GM20000 (cell line): ENCODE data around the gene CYB5A.

Experiments
- DNase-seq: peaks from one replicate; pipeline ENCODE4 v3.0.0; 2012; ENCODE audit warnings: low spot score
- TF ChIP-seq, protein P1 (sequence below): IDR thresholded peaks from 2 replicates; pipeline ENCODE4 v1.5.1; 2012; ENCODE audit warnings: mild to moderate bottlenecking, control low read depth; ENCODE audit errors: extremely low read depth, missing control alignments

Gene CYB5A

DNA sequence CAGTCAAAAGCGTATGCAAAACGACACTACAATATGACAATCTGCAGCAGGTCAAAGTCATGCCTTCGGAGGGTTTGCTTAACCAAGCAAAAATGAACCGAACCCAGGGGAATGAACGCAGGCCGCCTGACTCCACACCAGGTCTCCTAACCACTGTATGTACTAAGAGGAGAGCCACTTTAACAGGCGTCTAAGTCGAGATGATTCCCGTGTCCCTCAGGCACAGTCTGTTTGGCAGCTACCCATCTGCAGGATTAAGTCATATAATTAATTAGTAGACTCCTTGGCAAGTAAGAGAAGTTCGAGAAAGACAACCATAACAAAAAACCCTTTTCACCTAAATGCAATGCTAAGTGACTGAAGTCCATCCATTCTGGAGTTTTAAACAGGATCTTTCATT lies 15.2 kb downstream of the CYB5A start:
- TF ChIP-seq, protein P1, sequence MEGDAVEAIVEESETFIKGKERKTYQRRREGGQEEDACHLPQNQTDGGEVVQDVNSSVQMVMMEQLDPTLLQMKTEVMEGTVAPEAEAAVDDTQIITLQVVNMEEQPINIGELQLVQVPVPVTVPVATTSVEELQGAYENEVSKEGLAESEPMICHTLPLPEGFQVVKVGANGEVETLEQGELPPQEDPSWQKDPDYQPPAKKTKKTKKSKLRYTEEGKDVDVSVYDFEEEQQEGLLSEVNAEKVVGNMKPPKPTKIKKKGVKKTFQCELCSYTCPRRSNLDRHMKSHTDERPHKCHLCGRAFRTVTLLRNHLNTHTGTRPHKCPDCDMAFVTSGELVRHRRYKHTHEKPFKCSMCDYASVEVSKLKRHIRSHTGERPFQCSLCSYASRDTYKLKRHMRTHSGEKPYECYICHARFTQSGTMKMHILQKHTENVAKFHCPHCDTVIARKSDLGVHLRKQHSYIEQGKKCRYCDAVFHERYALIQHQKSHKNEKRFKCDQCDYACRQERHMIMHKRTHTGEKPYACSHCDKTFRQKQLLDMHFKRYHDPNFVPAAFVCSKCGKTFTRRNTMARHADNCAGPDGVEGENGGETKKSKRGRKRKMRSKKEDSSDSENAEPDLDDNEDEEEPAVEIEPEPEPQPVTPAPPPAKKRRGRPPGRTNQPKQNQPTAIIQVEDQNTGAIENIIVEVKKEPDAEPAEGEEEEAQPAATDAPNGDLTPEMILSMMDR: no peak
- no peak for DNase-seq

DNA sequence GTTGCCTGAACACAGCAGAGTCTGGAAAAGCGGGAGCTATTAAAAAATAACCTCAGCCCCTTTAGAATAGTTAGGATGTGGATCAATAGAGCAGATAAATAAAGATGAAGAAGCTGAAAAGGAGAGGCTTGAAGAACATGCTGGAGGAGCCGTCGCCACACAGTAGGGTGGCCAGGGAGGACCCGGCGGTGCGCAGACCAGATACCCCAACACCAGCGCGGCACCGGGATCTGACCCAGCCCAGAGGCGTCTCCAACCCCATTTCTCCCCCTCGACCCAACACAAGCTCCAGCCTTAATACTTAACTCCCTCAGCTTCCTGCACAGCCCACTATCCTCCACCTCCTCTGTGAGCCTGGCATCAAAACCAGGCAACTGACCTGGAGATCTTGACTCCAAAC lies 16.0 kb downstream of the CYB5A start:
- no peak for DNase-seq
- TF ChIP-seq, protein P1: no peak

DNA sequence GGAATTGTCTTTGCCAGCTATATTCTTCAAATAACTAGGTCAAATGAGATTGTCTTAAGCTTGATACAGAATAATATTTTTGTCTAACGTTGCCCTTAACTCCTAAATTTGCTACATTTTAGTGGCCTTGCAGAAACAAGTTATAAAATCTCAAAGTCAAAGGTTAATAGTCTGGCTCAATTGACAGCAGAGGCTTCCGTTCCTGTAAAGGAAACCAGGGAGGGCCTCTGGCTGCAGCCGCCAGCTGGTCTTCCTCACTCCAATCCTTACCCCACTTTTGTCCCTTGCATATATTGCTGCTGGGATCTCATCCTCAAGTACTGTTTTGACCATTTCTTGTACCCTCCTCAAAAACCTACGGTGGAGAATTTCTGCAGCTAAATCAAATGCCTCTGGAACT lies 17.1 kb downstream of the CYB5A start:
- TF ChIP-seq, protein P1: no peak
- DNase-seq: no peak

DNA sequence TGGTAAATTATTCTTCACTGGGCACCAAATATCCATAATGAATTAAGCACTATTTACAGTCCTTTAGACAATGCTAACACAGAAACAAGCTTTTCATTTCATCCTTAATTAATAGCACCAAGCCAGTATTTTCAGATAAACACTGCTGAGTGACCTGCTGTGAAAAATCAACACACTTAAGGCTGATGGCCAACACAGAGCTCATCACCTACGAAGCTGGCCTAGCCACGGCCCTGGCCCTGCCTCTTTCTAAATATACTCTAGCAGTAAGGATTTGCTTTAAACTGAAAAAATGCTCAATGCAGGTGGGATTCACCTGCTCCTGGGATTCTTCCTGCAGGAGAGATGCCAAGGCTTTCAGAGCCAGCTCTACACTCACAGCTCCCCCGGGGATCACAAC lies 18.4 kb downstream of the CYB5A start:
- TF ChIP-seq, protein P1: no peak
- DNase-seq: no peak

DNA sequence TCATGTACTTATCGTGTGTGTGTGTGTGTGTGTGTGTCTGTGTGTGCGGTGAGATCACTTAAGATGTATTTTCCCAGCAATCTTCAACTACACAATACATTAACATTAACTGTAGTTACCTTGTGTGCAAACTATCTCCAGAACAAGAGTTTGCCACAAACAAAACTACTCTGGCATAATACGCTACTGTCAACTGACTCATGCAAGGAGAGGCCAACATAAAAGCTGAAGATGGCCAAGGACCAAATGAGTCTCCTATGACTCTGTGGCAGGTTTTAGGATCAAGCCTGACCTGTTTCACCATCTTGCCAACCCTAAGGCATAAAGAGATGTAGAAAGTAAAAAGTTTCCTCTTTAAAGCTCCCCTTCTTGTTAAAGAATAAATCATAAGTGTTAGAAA lies 20.1 kb downstream of the CYB5A start:
- no peak for DNase-seq
- TF ChIP-seq, protein P1: no peak

DNA sequence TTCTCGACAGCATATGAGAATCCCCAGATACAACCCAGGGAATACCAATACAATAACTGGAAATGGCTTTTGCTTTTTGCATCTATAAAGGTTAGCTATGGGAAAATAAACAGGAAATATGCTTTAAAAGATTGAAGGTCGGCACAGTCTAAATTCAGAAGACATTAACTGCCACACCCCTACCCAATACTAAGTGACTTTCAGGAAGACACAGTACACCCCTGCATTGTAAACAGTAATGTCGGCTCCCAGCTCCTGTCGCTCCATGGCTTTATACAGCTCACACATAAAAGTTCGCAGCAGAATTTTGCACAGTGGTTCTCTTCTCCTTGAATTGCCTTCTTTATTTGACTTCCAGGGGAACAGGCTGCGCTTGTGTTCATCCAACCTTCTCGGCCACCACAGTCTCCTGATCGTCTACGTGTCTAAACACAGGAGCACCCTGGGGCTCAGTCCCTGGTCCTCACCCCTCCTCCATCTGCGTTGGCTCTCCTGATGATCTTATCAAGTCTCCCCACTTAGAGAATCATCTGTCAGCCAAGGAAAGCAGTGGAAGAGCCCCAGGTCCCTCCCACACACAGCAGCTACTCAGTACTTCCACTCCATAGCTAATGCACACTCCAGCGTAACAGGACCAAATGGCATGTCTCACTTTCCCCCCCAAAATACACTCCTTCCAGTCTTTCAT lies 22.7 kb downstream of the CYB5A start:
- TF ChIP-seq, protein P1: no peak
- no peak for DNase-seq

DNA sequence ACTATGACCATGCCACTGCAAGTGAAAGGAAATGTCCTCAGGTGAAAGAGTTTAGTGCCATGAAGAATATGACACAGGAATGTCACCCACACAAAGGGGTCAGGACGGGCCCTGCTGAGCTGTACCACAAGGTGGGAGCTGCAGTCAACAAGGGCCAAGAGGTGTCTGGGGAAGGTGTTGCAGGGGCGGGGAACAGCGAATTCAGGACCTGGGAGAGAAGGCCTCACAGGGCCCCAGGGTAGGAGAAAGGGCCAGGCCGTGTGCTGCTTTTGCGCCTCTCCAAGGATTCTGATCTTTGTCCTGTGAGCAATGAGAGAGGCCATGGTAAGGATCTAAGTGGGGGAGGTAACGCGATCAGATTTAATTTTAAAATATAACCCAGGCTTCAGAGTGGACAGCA lies 23.6 kb downstream of the CYB5A start:
- TF ChIP-seq, protein P1: no peak
- no peak for DNase-seq
